ENCODE results near the gene CLCNKB. TPM values are rescaled to one million over a fixed set of nuclear protein-coding genes. Genes with fewer than 3 reads are reported as not detected.

CLCNKB gene
- total RNA-seq, 4 donors from 2014 or later, result 0.39 to 3.1 (median 0.44) TPM; not detected in 1

DNA sequence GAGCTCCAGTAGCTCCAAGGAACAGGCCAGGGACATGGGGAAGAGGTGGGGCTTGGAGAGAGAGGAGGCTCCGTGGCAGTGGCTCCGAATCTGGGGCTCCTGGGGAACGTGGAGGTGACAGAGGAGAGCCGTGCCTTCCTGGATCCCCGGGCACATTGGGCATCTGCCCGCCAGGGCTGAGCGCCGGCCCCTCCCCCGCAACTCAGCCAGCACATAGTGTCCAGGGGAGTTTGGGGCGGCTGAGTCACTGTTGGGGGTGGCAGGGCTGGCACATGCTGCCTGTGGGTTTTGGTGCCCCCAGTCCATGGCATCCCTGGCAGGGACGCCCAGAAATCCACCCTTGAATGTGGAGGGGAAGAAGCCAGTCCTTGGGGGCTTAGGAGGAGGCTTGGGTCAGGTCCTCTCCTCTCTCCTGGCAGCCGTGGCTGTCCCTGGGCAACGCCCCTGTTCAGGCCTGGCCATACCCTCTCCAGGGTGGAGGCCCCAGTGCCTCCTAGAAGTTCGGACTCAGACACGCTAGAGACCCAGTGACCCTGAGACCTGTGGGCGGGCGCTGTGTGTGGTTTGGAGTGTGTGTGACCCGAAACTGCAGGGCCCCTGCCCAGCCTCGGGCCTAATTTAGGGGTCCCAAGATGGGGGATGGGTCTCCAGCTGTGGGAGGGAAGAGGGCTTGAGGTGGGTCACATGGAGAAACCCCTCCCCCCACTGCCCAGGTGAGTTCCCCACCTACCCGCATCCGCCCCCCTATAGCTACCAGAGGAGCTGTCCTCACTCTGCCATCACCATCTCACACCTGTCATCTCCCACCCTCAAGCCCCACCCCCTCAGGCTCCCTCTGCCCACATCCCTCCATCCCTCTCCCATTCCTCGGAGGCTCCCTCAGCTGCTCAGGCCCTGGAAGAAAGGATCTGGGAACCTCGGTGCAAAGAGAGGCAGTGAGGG lies 27.4 kb upstream of the CLCNKB start:
- TF ChIP-seq POLR2A (IDR thresholded peaks at IDR 0.05) (no peak), EP300 (IDR thresholded peaks at IDR 0.05) (no peak)
- TF ChIP-seq, protein P1, sequence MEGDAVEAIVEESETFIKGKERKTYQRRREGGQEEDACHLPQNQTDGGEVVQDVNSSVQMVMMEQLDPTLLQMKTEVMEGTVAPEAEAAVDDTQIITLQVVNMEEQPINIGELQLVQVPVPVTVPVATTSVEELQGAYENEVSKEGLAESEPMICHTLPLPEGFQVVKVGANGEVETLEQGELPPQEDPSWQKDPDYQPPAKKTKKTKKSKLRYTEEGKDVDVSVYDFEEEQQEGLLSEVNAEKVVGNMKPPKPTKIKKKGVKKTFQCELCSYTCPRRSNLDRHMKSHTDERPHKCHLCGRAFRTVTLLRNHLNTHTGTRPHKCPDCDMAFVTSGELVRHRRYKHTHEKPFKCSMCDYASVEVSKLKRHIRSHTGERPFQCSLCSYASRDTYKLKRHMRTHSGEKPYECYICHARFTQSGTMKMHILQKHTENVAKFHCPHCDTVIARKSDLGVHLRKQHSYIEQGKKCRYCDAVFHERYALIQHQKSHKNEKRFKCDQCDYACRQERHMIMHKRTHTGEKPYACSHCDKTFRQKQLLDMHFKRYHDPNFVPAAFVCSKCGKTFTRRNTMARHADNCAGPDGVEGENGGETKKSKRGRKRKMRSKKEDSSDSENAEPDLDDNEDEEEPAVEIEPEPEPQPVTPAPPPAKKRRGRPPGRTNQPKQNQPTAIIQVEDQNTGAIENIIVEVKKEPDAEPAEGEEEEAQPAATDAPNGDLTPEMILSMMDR (IDR thresholded peaks at IDR 0.05), result no peak
- Histone ChIP-seq H3K4me1 (peaks cover 0 to 76% (median 26%) of the 10 kb centered on the region in 4 donors), H3K27me3 (no peaks in the 10 kb centered on the region), H3K9me3 (no peaks in the 10 kb centered on the region), H3K4me3 (no peak overlapping the region), H3K27ac (peak overlapping the region in 2 of 4 donors; percentile 84 to 86), H3K36me3 (no peaks in the 10 kb centered on the region)
- DNase-seq (ENCODE audit: low spot score in 2 of 2), result no peak
- WGBS, 2 donors, result 65 to 72% methylated on average over 15 to 23 of the region's 23 CpGs

DNA sequence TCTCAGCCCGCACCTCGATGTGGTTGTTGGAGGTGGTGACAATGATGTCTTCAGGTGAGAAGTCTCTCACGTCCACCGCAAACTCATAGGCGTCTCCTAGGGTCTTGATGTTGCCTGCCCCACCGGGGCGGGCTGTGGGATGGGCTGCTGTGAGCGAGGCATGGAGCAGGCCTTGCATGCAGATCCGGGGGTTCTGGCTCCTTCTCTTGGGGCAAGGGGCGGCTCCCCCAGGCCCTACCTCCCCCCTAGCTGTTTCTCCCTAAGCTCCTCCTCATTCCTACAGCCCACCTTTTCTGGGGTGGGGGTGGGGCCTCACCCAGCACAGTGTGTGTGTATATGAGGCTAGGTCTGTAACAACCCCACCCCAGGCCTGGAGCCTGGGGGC lies 26.5 kb upstream of the CLCNKB start:
- no peaks in the 10 kb centered on the region for H3K27me3 ChIP-seq
- H3K4me1 ChIP-seq, result peaks cover 0 to 76% (median 26%) of the 10 kb centered on the region in 4 donors
- 80 to 90% methylated on average over 10 of the region's 10 CpGs for WGBS, 2 donors
- TF ChIP-seq EP300 (IDR thresholded peaks at IDR 0.05), result no peak
- TF ChIP-seq, protein P1 (IDR thresholded peaks at IDR 0.05), result no peak
- TF ChIP-seq POLR2A (IDR thresholded peaks at IDR 0.05), result no peak
- H3K9me3 ChIP-seq, result no peaks in the 10 kb centered on the region
- no peak for DNase-seq (ENCODE audit: low spot score in 2 of 2)
- no peaks in the 10 kb centered on the region for H3K36me3 ChIP-seq
- H3K4me3 ChIP-seq, result peak overlapping the region in 2 of 4 donors; percentile 9 to 37
- H3K27ac ChIP-seq, result peak overlapping the region; percentile 62 to 86 (median 74)

DNA sequence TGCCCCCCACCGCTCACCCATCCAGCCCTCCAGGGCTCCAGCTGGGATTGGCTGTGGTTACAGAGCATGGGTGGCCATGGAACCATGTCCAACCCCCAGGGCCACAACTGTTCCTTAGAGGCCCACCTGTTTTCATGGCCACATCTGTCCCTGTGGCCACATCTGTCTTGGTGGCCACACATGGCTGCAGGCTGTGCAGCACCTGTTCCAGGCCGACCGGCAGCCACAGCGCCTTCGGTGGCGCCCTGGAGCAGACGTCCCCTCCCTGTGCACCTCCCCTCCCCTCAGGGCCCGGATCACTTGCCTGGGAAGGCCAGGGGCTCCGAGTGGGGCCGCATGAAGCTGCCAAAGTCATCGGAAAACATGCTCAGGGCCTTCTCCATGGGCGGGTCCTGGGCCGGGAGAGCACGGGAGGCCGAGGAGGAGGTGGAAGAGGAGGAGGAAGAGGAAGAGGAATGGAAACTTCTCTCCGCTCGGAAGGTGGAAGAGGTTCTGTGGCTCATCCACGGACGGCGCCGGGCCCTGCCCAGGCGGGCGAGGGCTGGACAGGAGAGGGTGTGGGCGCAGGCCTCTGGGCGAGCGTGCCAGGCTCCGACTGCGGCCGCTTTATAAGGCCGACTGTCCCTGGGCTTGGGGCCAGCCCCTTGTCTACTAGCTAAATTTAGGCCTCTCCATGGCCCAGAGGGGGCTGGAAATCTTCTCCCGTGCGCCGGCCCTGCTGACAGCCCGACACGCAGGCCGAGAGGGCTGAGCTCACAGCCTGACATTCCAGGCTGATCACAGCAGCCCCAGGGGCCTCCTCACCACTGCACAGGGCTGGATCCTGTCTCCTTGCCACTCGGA lies 25.9 kb upstream of the CLCNKB start, which contains the start of gene HSPB7:
TSS of gene HSPB7 (minus strand) at position 583 of the 843 bp plus-strand sequence. CDS start at position 503, 80 bp downstream.
- H3K4me3 ChIP-seq, result peak within 1 kb of the TSS in 3 of 4 donors; percentile 9 to 37 (median 13)
- 33 to 35% methylated on average over 30 to 32 of the region's 37 CpGs for WGBS, 2 donors
- H3K4me1 ChIP-seq, result peaks cover 0 to 72% (median 22%) of the 10 kb centered on the region in 4 donors
- peak within 1 kb of the TSS; percentile 64 to 86 (median 74) for H3K27ac ChIP-seq
- no peaks in the 10 kb centered on the region for H3K9me3 ChIP-seq
- H3K36me3 ChIP-seq, result no peaks in the 10 kb centered on the region
- TF ChIP-seq EP300 (IDR thresholded peaks at IDR 0.05) (peak in 1 of 2 donors; percentile 35), POLR2A (IDR thresholded peaks at IDR 0.05) (no peak)
- TF ChIP-seq, protein P1 (IDR thresholded peaks at IDR 0.05), result no peak
- DNase-seq (ENCODE audit: low spot score in 2 of 2), result peak; percentile 60 to 65
- no peaks in the 10 kb centered on the region for H3K27me3 ChIP-seq

DNA sequence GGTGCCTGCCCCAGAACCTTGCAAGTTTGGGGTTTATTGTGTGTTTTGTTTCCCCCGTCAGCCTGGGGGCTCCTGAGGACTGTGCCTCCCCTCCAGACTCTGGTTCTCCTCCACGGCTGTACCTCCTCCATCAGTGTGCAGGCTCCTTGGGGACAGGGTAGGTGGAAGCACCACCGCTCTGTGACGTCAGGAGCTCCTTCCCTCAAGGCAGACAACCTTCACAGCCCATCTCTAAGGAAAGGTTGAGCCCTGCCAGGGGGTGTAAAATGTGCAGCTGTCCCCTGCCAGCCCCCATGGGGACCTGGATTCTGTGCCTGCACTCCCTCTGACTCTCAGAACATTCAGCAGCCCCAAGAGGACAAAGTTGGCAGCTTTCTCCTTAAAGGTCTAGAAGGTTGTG lies 25.3 kb upstream of the CLCNKB start:
- H3K4me1 ChIP-seq, result peaks cover 0 to 66% (median 20%) of the 10 kb centered on the region in 4 donors
- WGBS, 2 donors, result 29 to 30% methylated on average over 4 of the region's 4 CpGs

More for the DNA sequence above, 25.3 kb upstream of the CLCNKB start:
- H3K27ac ChIP-seq, result peak overlapping the region; percentile 64 to 86 (median 74)
- no peak for DNase-seq (ENCODE audit: low spot score in 2 of 2)
- no peaks in the 10 kb centered on the region for H3K27me3 ChIP-seq
- no peaks in the 10 kb centered on the region for H3K9me3 ChIP-seq
- H3K36me3 ChIP-seq, result no peaks in the 10 kb centered on the region
- H3K4me3 ChIP-seq, result peak overlapping the region in 1 of 4 donors; percentile 37
- TF ChIP-seq, protein P1 (IDR thresholded peaks at IDR 0.05), result no peak
